ENCODE data around the gene SLC34A2.
"Not testable (repeated sequence)": the region's sequence is repeated elsewhere in the genome, so short reads cannot be mapped to it uniquely, and the experiment has no call there.

SLC34A2 gene

DNA sequence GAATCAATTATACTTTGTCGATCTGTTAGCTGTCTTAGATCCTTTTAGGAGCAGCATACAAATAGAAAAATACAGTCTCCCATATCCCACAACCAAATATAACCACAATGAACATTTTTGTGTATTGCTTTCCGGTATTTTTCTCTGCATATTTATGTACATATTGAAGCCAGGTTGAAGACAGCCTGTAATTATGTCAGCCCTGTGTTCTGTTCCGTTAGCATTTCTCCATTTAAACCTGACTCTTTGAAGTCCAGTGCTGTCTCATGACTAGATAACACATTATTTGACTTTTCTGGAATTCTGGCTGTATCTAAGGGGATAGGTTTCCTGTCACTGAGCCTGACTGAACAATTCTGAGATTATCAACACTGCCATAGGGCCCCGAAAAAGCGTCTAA, 4.0 kb upstream of the SLC34A2 start:
- H3K27me3 Mint-ChIP-seq: peaks cover 14% of the 10 kb centered on the region
- H3K4me3 Mint-ChIP-seq: no peak overlapping the region
- H3K27ac Mint-ChIP-seq: no peak overlapping the region
- peaks cover 2% of the 10 kb centered on the region for H3K4me1 Mint-ChIP-seq (ENCODE audit: low read depth)
- H3K36me3 Mint-ChIP-seq: no peaks in the 10 kb centered on the region
- no peaks in the 10 kb centered on the region for H3K9me3 Mint-ChIP-seq (ENCODE audit: low read depth)

DNA sequence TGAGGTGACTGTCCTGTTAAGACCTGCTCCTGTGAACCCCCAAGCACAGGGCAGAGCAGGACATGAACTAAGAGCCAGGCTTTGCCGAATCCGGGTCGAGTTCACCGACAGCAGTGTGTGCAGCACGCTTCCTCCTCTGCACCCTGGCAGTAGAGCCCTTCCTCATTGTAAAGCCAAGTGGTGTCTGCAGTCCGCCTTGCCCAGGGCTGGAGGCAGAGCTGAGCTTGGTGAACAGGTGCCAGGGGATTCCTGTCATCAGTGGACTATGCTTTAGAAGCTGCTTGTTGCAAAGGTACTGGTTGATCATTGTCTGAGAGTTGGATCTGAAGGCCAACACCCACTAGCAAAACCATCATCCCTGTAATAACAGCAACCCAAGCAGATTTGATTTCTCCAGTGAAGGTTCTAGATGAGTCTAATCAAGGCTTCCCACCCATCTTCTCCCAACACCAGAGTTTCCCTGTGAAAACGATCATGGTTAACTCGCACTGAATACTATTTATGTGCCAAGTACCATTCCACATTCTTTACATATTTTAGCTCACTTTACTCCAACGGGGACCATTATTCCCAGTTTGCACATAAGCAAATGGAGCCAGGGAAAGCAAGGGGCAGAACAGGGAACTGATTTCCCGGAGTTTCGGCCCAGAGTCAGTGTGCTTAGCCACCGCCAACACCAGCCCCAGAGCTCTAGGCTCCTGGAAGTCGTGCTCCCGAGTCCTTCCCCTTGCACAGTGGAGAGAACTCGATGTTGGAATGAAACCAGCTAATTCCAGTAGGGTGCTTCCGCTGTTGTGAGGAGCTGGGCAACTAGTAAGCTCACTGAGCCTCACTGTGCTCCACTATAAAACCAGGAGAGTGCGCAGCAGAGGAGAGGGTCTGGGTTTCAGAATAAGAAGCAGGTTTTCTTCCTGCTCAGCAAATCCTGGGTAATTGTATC, 1.4 kb upstream of the SLC34A2 start:
- Mint-ChIP-seq H3K9me3 (ENCODE audit: low read depth) (no peaks in the 10 kb centered on the region), H3K4me1 (ENCODE audit: low read depth) (peaks cover 2% of the 10 kb centered on the region)

DNA sequence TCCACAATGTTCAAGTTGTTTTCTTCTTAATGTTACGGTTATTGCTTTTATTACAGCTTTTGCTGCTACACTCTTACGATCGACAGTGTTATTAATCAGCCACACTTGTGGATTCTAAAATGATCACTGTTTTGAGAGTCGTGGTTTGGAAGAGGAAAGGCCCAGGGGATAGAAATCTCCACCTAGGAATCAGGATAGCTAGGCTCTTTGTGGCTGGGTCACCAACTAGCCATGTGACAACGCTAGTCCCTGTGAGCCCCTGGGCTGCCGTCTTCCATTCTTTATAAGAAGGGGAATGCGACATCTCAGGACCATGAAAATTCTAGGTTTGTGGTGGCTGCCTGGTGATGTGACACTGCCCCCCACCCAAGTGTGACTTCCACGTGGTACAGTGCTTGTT, 380 bp downstream of the SLC34A2 start:
- H3K9me3 Mint-ChIP-seq (ENCODE audit: low read depth): no peaks in the 10 kb centered on the region
- H3K27me3 Mint-ChIP-seq: peaks cover 20% of the 10 kb centered on the region
- H3K4me1 Mint-ChIP-seq (ENCODE audit: low read depth): peaks cover 2% of the 10 kb centered on the region
- H3K27ac Mint-ChIP-seq: no peak overlapping the region
- no peaks in the 10 kb centered on the region for H3K36me3 Mint-ChIP-seq
- no peak overlapping the region for H3K4me3 Mint-ChIP-seq

More for the DNA sequence above, 1.4 kb upstream of the SLC34A2 start:
- Mint-ChIP-seq H3K36me3 (no peaks in the 10 kb centered on the region), H3K4me3 (no peak overlapping the region), H3K27me3 (peaks cover 20% of the 10 kb centered on the region), H3K27ac (no peak overlapping the region)

DNA sequence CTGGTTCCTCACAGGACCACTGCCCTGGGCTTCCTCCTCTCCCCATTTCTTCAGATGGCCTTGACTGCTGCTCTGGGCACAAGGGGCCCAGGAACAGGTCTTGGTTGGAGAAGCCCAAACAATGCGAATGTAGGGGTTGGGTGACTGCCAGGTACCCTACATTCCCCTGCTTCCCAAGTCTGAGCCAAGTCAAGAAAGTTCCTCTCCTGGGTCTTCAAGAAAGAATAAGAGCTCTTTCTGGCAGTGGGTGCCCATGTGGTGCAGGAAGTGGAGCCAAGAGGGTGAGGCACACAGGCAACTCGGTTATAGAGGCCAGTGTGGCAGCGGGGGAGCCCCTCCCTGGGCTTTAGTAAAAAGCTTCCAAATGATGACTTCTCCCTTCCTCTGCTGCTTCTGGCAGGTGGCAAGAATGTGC, 2.7 kb downstream of the SLC34A2 start:
- Mint-ChIP-seq H3K4me3 (no peak overlapping the region), H3K27me3 (peaks cover 20% of the 10 kb centered on the region), H3K4me1 (ENCODE audit: low read depth) (peaks cover 2% of the 10 kb centered on the region), H3K36me3 (no peaks in the 10 kb centered on the region), H3K27ac (no peak overlapping the region), H3K9me3 (ENCODE audit: low read depth) (no peaks in the 10 kb centered on the region)

DNA sequence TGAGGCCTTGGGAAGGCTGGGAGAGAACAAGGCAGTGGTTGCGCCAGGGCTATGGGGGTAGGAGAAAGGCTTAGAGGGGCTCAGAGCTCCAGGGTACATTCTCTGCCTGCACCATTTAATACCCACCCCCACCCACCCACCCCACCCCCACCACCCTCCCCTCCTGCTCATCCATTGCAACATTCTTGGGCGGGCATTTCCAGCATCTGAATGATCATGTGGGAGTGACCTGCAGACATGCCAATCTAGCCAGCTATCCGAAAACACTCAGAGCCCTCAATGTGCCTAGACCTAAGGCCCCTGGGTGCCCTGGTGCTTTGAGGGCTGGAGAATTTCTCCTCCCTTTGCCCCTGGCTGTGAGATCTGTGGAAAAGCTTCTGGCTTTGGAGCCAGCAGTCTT, 3.1 kb downstream of the SLC34A2 start:
- Mint-ChIP-seq H3K27me3 (peaks cover 20% of the 10 kb centered on the region), H3K4me1 (ENCODE audit: low read depth) (peaks cover 2% of the 10 kb centered on the region), H3K9me3 (ENCODE audit: low read depth) (no peaks in the 10 kb centered on the region), H3K36me3 (no peaks in the 10 kb centered on the region), H3K27ac (no peak overlapping the region), H3K4me3 (no peak overlapping the region)

DNA sequence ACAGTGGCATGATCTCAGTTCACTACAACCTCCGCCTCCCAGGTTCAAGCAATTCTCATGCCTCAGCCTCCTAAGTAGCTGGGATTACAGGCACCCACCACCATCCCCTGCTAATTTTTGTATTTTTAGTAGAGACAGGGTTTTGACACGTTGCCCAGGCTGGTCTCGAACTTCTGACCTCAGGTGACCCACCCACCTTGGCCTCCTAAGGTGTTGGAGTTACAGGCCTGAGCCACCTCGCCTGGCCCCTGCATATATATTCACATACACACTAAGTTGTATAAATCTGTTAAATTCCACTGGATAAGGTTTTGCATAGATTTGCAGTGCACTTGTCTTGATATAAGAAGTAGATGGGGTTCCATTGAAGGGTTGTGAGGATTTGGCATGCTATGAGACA, 5.8 kb downstream of the SLC34A2 start:
- H3K27ac Mint-ChIP-seq: not testable (repeated sequence)

DNA sequence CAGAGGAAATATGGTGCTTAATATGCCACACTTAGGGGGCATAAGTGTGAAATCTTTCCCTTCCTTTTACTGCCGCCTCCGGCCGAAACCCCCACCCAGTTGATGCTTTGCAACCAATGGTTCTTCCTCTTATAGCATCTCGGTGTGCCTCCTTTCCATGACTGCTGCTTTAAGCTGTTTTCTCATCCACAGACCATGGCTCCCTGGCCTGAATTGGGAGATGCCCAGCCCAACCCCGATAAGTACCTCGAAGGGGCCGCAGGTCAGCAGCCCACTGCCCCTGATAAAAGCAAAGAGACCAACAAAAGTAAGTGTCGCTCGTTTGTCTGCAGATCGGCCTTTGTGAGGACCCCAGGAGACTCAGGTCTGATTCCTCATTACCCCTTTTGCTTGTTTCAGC, 6.7 kb downstream of the SLC34A2 start:
- no peak overlapping the region for H3K27ac Mint-ChIP-seq
- H3K4me3 Mint-ChIP-seq: no peak overlapping the region
- H3K36me3 Mint-ChIP-seq: no peaks in the 10 kb centered on the region
- H3K27me3 Mint-ChIP-seq: peaks cover 2% of the 10 kb centered on the region
- no peaks in the 10 kb centered on the region for H3K9me3 Mint-ChIP-seq (ENCODE audit: low read depth)
- H3K4me1 Mint-ChIP-seq (ENCODE audit: low read depth): no peaks in the 10 kb centered on the region

More for the DNA sequence above, 5.8 kb downstream of the SLC34A2 start:
- not testable (repeated sequence) for H3K4me1 Mint-ChIP-seq (ENCODE audit: low read depth); H3K9me3 Mint-ChIP-seq (ENCODE audit: low read depth); H3K27me3 Mint-ChIP-seq; H3K36me3 Mint-ChIP-seq; H3K4me3 Mint-ChIP-seq

DNA sequence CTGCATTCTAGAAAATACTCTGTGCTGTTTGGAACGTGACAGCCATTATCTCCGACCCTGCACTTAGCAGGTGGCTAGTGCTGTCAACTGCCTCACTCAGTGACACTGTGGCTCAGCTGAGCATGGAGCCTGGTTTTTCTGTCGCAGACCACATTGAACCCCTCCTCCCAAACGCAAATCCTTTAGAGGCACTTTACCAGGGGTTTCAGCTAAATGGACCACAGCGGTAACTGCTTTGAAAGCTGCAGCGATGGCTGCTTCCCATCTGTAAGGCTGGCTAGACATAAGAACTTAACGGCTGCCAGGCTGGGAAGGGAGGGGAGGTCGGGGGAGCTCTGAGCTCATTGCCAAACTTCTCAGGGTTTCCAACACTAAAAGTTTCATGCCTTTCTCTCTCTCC, 8.1 kb downstream of the SLC34A2 start:
- H3K4me3 Mint-ChIP-seq: no peak overlapping the region
- H3K27ac Mint-ChIP-seq: no peak overlapping the region
- H3K4me1 Mint-ChIP-seq (ENCODE audit: low read depth): no peaks in the 10 kb centered on the region
- H3K27me3 Mint-ChIP-seq: no peaks in the 10 kb centered on the region
- H3K9me3 Mint-ChIP-seq (ENCODE audit: low read depth): no peaks in the 10 kb centered on the region
- no peaks in the 10 kb centered on the region for H3K36me3 Mint-ChIP-seq

DNA sequence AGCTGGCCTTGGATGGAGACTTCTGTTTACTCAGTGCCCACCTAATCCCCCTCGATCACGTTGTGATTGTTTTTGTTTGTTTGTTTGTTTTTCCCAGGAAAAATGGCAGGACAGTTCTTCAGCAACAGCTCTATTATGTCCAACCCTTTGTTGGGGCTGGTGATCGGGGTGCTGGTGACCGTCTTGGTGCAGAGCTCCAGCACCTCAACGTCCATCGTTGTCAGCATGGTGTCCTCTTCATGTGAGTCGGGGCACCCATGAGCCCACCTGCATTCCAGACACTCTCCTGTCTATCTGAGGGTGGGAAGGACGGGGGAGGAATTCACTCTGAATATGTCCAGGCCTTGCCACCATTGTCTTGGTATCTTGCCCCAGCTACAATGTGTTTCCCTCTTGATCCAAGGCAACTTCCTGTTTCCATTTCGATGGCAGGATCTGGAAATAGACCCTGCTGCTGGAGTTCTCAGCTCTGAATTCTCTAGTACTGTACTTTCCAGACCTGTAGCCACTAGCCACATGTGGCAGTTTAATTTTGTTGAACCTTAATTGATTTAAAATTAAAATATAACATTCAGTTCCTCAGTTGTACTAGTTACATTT, 10.5 kb downstream of the SLC34A2 start:
- H3K27ac Mint-ChIP-seq: no peak overlapping the region
- H3K4me3 Mint-ChIP-seq: no peak overlapping the region
- no peaks in the 10 kb centered on the region for H3K27me3 Mint-ChIP-seq
- H3K36me3 Mint-ChIP-seq: no peaks in the 10 kb centered on the region
- no peaks in the 10 kb centered on the region for H3K4me1 Mint-ChIP-seq (ENCODE audit: low read depth)
- no peaks in the 10 kb centered on the region for H3K9me3 Mint-ChIP-seq (ENCODE audit: low read depth)

DNA sequence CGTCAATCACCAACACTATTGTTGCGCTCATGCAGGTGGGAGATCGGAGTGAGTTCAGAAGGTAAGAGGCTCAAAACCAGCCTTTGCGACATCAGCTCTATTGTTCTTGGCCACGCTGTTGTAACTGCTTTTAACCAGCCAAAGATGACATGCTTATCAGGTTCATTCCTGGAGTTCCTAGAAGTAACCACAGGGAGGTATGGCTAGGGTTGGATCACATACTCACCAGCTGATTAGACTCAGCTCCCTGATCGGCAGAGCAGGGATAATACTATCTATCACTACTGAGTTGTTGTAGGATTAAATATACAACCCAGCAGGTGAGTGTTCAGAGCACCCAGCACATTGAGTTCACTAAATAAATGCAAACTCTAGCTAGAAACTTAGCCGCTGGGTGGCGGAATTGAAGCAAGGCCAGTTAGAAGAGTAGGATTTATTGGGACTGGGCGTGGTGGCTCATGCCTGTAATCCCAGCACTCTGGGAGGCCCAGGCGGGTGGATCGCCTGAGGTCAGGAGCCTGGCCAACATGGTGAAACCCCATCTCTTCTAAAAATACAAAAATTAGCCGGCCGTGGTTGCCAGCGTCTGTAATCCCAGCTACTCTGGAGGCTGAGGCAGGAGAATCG, 12.4 kb downstream of the SLC34A2 start:
- Mint-ChIP-seq H3K4me3 (no peak overlapping the region), H3K27ac (no peak overlapping the region), H3K9me3 (ENCODE audit: low read depth) (no peaks in the 10 kb centered on the region), H3K27me3 (no peaks in the 10 kb centered on the region), H3K4me1 (ENCODE audit: low read depth) (no peaks in the 10 kb centered on the region), H3K36me3 (no peaks in the 10 kb centered on the region)

DNA sequence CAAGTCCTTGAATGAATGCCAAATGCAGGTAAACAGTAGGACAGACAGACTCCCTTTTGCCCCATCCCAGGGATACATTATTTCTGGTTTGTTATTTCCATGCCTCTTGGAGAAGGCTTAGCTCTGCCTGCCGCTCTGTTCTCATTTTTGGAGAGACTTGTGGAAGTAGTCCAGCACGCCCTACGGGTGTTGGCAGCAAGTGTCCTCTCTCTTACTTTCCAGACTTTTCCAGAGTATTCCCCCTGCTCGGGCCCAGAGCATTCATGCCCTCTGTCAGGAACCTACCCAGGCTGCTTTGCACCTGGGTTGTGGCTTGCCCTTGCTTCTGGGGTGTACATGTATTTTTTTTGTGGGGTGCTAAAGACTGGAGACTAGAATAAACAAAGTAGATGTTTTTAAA, 15.3 kb downstream of the SLC34A2 start:
- H3K4me3 Mint-ChIP-seq: no peak overlapping the region
- H3K4me1 Mint-ChIP-seq (ENCODE audit: low read depth): no peaks in the 10 kb centered on the region
- no peaks in the 10 kb centered on the region for H3K36me3 Mint-ChIP-seq
- no peaks in the 10 kb centered on the region for H3K27me3 Mint-ChIP-seq
- H3K9me3 Mint-ChIP-seq (ENCODE audit: low read depth): no peaks in the 10 kb centered on the region
- H3K27ac Mint-ChIP-seq: no peak overlapping the region

DNA sequence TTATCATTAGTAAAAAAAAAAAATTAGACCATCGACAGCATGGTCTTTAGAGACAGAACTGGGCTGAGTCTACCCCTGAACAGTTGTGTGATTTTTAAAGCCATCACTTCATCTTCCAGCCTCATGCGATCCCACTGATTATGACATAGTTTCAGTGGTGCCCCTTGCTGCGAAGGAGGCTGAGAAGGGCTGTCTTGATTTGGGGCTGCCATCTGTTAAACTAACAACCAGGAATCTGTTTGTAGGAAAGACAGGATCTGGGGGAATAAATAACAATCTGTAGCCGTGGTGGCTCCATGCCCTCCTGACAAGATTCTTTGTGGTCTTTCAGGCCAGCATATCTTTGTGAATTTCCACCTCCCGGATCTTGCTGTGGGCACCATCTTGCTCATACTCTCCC, 17.1 kb downstream of the SLC34A2 start:
- Mint-ChIP-seq H3K27me3 (no peaks in the 10 kb centered on the region), H3K9me3 (ENCODE audit: low read depth) (no peaks in the 10 kb centered on the region)

DNA sequence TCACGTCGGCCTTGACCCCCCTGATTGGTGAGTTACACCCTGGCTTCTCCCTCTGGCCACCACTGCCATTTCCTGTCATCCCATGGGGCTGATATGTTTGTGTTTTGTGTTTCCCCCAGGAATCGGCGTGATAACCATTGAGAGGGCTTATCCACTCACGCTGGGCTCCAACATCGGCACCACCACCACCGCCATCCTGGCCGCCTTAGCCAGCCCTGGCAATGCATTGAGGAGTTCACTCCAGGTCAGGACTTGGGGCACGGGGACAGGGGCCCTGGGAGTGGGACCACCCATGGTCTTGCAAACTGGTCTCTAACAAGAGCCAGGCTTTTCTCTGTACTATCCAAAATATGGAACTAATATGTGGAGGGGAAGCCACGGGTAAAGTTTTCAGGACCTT, 18.7 kb downstream of the SLC34A2 start:
- H3K9me3 Mint-ChIP-seq (ENCODE audit: low read depth): no peaks in the 10 kb centered on the region
- no peaks in the 10 kb centered on the region for H3K27me3 Mint-ChIP-seq
- H3K4me1 Mint-ChIP-seq (ENCODE audit: low read depth): no peaks in the 10 kb centered on the region
- no peaks in the 10 kb centered on the region for H3K36me3 Mint-ChIP-seq
- no peak overlapping the region for H3K27ac Mint-ChIP-seq
- H3K4me3 Mint-ChIP-seq: no peak overlapping the region

More for the DNA sequence above, 17.1 kb downstream of the SLC34A2 start:
- Mint-ChIP-seq H3K27ac (no peak overlapping the region), H3K4me3 (no peak overlapping the region), H3K4me1 (ENCODE audit: low read depth) (no peaks in the 10 kb centered on the region), H3K36me3 (no peaks in the 10 kb centered on the region)

DNA sequence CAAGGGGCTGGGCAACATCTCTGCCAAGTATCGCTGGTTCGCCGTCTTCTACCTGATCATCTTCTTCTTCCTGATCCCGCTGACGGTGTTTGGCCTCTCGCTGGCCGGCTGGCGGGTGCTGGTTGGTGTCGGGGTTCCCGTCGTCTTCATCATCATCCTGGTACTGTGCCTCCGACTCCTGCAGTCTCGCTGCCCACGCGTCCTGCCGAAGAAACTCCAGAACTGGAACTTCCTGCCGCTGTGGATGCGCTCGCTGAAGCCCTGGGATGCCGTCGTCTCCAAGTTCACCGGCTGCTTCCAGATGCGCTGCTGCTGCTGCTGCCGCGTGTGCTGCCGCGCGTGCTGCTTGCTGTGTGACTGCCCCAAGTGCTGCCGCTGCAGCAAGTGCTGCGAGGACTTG, 20.6 kb downstream of the SLC34A2 start:
- H3K9me3 Mint-ChIP-seq (ENCODE audit: low read depth): no peaks in the 10 kb centered on the region
- no peak overlapping the region for H3K27ac Mint-ChIP-seq

DNA sequence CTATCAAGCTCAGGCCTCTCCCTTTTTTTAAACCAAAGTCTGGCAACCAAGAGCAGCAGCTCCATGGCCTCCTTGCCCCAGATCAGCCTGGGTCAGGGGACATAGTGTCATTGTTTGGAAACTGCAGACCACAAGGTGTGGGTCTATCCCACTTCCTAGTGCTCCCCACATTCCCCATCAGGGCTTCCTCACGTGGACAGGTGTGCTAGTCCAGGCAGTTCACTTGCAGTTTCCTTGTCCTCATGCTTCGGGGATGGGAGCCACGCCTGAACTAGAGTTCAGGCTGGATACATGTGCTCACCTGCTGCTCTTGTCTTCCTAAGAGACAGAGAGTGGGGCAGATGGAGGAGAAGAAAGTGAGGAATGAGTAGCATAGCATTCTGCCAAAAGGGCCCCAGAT, 21.5 kb downstream of the SLC34A2 start:
- Mint-ChIP-seq H3K9me3 (ENCODE audit: low read depth) (no peaks in the 10 kb centered on the region), H3K4me3 (no peak overlapping the region), H3K27ac (no peak overlapping the region), H3K36me3 (no peaks in the 10 kb centered on the region), H3K27me3 (no peaks in the 10 kb centered on the region), H3K4me1 (ENCODE audit: low read depth) (no peaks in the 10 kb centered on the region)

More for the DNA sequence above, 20.6 kb downstream of the SLC34A2 start:
- no peaks in the 10 kb centered on the region for H3K36me3 Mint-ChIP-seq
- no peaks in the 10 kb centered on the region for H3K4me1 Mint-ChIP-seq (ENCODE audit: low read depth)
- H3K4me3 Mint-ChIP-seq: no peak overlapping the region
- no peaks in the 10 kb centered on the region for H3K27me3 Mint-ChIP-seq

Measured in activated naive CD8-positive, alpha-beta T cell (primary cell).